ENCODE results near the gene PHLDA2.
"Not testable (repeated sequence)": the region's sequence is repeated elsewhere in the genome, so short reads cannot be mapped to it uniquely, and the experiment has no call there.

PHLDA2 gene

DNA sequence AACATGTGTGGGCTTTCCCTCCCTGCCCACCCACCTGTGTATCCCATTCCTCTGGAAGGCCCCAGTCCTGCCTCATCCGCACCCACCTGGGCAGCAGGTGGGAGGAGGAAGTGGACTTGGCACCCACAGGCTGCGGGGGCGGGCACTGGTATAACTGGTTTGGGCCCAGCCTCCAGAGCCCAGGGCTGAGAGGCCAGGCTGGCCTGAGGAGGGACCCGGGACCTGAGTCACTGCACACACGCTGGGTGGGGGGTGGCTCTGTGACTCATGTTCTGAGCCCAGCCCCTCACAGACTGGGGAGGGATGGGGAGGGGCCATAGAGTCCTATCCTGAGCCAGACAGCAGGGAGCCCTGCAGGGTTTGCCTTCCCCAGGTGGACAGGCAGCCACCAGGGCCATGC lies 16.7 kb downstream of the PHLDA2 start:
- DNase-seq = no peak

DNA sequence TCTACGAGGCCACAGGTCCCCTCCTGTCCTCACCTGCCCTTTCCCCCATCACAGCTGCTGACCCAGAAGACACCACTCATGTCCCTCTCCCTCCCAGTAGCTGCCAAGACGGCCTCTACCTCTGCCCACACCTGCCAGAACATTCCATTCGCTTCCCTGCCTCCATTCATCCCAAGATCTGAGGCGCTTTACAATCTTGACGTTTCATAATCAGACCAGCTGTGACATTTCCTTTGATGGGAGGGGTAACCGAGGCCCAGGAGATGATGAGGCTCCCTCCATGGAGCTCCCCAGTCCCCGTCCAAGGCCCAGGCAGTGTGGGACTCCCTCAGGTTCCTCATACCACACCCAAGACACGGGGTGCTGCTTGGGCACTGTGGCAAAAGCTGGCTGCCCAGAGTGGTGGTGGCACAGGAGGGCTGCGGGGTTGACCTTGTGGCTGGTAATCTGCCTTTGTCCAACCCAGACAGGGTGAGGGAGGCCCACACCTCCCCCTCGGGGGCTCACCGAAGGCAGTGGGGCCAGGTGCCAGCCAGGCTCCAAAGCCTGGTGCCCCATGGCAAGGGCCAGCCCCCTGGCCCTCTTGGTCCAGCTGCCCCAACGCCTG lies 17.3 kb downstream of the PHLDA2 start:
- no peak for DNase-seq

DNA sequence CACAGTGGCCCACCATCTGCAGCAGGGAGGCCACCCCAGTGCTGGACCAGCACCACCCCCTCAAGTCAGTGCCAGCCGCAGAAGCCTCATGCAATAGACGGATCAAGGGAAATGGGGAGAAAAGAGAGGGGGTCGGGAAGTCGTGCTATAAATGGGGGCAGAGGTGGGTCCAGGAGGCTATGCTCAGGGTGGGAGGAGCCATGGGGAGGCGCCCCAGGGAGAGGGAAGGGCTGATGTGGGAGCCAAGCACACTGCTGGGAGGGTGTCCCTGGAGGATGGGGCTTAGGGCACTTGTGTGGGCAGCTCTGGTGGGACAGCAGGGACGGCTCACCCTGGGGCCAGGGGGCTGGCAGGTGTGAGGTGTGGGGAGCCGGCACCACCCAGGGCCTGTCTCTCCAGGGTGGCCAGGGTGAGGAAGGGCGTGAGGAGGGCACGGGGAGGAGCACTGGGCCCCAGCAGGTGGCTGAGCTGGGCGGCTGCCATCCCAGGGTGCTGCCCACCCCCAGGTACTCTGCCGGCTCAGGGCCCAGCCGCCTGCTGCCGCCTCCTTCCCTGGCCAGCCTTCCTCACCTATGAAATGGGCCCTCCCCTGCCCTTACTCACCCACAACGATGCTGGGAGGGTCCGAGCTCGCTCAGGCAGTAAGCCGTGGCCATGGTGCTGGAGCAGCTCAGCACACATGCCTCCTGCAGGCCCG lies 18.0 kb downstream of the PHLDA2 start:
- no peak for DNase-seq

DNA sequence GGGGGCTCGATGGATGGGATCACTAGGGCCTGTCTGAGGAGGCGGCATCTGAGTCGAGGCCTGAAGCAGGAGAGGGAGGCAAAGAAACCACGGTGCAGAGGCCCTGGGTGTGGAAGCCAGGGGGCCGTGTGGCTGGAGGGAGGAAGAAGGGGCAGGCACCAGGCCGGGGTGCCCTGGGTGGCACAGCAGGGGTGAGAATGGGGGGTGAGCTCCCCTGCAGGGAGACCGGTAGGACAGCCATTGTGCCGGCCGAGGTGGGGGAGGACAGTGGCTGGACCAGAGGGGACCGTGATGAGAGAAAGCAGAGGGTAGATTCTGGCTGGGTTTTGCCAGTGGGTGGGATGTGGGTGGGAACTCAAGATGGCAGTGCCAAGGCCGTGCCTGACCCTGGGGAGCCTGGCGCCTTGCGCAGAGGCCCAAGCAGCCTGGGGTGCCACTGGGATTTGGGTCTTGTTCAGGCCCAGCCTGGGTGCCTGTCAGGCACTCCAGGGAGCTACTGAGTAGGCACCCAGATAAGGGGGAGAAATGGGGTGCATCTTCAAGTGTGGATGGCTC lies 18.7 kb downstream of the PHLDA2 start:
- DNase-seq = no peak

DNA sequence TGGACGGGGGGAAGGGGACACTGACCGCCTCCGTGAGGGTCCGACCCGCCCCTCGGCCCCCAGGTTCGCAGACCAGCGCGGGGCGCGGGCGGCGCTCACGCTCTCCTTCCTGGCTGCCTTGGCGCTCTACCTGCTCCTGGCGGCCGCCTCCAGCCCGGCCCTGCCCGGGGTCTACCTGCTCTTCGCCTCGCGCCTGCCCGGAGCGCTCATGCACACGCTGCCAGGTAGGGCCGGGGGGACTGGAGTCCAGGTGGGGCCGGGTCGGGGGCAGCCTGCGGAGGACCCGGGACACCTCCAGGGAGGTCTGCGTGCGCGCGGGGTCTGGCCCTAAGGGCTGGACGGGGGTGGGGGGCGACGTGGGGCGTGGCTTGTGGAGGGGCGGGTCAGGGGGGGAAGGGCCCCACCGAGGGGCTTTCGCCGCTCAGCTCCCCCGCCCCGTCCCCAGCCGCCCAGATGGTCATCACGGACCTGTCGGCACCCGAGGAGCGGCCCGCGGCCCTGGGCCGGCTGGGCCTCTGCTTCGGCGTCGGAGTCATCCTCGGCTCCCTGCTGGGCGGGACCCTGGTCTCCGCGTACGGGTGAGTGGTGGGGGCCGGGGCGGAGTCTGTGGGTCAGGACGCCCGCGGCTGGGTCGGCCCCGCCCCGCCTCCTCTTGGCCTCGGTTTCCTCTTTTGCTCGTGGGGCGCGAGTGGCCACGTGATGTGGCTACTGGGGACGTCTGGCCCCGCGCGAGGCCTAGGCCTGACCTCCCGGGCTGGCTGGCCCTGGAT lies 19.9 kb downstream of the PHLDA2 start:
- DNase-seq = no peak

DNA sequence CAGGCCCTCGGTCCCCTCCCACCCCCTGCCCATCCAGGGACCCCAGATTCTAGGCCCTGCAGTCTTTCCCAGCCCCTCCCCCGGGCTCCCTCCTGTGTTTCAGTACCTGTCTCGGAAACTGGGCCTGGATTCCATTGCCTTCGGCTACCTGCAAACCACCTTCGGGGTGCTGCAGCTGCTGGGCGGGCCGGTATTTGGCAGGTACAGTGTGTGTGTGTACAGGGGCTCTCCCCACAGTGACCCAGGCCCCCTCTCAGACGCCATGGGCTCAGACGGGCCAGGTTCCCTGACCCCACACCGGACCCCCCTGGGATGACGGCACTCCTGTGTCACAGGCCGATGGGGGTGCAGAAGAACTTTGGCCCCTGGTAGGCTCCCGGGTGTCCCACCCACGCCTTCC lies 21.1 kb downstream of the PHLDA2 start:
- no peak for DNase-seq

DNA sequence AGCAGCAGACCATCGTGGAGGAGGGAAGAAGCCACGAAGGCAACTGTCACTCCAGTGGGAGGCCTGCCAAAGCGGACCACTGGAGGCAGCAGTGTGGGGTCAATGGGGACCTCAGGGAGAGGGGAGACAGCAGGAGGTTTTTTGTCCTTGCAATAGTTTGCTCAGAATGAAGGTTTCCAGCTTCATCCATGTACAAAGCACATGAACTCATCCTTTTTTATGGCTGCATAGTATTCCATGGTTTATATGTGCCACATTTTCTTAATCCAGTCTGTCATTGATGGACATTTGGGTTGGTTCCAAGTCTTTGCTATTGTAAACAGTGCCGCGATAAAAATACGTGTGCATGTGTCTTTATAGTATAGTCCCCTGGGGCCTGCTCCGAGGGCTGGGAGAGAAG lies 23.9 kb downstream of the PHLDA2 start:
- not testable (repeated sequence) for DNase-seq

DNA sequence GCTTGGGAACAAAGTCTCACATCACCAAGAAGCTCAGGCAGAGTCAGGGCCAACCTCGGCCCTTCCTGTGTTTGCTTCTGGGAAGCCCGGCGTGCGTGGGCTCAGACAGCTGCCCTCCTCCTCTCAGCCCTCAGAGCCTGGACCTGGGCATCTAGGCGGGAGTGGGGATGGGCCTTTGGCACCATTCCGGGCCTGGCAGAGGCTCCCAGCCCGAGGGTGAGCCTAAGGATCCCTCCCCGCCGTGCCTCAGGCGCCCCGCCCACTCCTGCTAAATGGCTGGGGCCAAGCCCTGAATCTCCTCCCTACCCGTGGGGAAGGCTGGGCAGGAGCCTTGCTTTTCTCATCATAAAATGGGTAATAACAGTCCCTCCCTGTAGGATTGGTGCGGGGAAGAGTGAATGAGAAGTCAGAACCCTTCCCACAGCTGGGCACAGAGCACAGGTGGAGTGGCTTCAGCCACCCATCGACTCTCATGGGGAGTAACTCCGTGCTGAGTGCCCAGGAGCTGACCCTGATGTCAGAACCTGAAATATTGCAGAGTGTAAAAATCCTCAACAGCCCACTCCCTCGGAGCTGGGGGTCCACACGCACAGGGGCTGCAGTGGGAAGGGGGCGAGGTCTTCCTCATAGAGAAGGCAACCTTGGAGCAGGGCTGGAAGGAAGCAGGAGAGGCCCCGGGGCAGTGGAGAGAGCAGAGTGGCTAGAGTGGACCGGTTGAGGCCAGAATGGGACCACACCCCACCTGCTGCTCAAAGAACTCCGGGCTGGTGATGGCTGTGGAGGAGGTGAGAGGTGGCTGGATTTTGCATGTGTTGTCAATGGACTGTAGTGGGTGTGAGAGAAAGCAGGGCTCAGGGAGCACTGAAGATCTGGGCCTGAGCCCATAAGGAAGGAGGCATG lies 24.8 kb downstream of the PHLDA2 start:
- DNase-seq = no peak

DNA sequence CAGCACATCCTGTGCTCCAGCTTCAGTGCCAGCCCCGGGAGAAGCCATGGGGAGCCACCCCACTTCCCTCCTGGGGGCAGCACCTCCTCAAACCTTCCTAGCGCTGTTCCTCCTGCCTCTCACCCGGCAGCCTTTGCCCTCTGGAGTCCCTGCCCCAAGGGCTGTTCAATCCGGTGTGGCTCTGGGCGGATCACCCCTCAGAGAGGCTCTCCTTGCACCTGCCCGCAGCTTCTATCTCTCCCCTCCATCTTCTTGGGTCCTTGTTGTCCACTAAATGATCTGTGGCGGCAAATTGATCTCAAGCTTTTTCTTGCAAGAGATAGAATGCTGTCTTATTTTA lies 25.6 kb downstream of the PHLDA2 start:
- no peak for DNase-seq

DNA sequence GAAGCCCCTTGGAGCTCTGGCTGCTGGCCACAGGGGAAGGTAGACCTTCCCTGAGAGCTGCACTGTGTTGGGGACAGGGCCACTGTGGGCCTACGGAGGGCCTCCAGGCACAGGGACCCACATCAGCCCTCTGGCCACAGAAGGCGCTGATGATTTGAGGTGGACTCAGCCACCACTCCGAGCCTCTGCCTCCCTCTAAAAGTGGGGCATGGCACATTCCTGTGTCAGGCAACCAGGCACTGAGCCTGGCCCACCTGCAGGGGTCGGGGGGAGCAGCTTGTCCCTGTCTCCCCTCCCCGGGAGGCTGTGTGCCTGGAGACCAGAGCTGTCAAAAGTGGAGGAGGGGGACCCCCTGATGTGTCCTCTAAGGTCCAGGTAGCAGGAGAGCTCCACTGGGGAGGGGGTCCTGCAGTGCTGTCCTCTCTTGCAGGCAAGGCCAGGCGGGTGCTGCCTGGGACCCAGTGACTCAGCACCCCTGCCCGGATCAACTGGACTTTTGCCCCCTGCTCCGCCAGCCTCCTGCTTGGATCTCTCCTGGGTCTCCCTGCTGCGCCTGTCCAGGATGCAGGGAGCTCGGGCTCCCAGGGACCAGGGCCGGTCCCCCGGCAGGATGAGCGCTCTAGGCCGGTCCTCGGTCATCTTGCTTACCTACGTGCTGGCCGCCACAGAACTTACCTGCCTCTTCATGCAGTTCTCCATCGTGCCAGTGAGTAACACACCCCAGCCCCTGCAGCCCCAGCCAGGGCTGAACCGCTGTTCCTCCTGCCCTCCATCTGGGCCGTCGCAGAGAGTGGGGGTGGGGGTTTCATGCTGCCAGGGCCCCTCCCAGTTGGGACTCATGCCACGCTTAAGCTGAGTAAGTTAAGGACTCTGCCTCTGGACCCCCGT lies 26.2 kb downstream of the PHLDA2 start:
- no peak for DNase-seq

DNA sequence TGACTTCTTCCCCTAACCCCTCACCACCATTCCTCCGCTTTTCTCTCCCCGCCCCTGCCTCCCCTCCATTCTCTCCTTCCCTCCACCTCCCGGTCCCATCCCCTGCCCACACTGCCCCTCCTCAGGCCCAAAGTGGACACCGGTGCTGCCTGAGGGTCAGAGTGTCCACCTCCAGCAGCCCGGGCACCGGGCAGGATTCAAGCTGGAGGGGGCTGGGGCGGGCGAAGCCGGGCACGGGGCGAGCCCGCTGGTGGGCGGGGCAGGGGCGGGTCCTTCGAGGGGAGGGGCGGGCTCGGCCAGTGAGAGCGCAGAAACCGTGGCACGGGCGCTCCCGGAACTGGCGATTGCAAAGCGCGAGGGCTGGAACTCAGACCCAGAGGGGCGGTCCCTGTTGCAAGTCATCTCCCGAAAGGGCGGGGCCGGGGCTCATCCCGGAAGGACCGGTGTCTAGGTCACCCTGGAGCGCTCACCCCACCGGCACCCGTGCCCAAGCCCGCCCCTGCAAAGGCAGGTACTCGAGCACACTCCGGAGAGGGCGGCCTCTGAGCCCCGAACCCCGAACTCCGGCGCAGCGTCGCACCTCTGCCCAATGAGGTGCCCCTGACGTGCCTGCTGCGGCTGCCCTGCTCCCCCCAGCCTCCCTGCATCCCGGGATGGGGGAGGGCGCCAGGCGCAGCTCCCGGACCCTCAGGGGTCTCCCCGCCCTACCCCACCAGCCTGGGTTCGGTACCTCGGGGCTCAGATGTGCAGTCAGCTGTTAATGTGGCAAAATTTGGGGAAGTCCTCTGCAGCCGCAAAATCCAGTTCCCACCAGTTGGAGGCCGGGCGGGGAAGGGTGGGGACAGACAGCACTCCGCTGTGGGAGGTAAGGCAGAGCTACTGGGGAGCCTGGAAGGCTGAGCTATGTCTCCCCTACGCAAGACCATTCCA lies 27.1 kb downstream of the PHLDA2 start:
- DNase-seq = peak; percentile 79 to 82

DNA sequence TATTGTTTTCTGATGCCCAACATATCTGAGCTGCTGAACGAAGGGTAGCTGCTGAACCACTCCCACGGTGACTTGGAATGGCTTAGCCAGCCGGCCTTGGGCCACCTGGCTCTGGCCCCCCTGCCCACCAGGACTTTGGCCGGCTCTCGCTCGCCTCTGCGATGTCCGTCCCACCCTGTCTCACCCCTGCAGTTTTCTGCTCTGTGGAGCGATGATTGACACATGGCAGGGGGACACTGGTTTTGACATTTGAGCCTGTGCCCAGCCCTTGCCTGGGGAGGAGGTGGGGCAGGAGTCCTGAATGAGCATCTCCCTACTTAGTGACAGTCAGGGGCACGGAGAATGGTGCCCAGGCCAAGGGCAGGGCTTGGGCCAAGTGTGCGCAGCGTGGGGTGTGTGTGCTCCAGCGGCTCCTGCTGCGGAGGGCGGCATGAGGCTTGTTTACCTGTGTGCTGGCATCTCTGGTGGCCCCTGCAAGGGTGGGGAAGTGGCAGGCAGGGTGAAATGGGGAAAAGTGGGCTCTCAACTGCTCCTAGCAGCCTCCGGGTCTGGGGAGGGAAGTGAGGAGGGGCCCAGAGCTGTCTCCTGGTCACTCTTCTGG lies 27.9 kb downstream of the PHLDA2 start:
- DNase-seq = no peak

DNA sequence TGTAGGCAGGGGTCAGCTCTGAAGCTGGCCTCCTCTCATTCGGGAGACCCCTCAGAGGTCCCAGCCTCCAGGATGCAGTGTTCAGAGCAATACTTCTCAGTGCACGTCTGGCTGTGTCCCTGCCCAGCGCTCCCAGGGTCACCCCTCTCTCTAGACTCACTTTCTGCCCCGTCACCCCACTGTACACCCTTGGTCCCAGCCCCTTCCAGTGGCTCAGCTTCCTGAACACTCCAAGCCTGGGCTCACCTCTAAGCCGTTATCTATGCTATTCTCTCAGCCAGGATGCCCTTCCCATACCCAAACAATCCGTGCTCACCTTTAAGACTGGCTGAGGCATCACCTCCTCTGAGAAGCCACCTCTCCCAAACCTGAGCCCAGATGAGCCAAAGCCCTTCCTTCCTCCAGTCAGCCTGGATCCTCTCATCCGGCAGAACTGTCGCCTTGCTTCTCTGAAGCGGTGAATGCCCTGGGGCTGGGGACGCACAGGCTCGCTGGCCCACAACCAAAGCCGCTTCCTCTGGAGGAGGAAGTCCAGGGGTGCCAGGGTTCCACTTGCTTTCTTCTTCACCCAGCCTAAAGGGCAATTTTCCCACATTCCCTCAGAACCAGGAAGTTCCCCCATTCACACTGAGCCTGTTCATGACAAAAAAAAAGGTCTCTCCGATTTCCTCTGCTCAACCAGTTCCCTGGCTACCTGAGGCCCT lies 30.0 kb downstream of the PHLDA2 start:
- no peak for DNase-seq

DNA sequence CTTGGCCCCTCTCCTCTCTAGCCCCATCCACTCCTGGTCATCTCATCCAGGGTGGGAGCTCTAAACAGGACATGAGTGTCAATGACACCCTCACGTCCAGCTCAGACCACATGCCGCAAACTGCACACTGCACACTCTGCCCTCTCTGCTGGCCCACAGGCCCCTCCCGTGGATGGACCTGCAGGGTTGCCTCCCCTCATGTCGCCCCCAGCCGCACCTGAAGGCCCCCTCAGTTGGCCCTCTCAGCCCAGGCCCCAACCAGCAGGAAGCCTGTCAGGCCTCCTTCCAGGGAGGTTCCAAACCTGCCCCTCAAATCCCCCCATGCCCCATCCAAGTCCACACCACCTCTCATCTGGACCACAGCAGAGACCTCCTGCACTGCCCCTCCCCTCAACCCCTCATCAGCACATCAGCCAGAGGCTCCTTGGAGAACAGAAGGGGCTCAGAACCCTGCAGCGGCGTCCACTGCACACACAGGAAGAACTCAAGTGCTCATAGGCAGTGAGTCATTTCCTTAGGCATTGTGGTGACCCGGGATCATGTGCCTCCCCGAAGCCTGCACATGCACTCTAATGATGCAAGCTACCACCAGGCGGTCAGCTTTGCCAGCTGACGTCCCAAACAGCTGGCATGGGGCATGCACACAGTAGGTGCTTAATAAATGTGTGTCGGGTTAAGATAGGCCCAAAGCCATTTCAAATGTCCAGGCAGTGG lies 30.7 kb downstream of the PHLDA2 start:
- peak in 1 of 2 experiments; percentile 34 for DNase-seq

DNA sequence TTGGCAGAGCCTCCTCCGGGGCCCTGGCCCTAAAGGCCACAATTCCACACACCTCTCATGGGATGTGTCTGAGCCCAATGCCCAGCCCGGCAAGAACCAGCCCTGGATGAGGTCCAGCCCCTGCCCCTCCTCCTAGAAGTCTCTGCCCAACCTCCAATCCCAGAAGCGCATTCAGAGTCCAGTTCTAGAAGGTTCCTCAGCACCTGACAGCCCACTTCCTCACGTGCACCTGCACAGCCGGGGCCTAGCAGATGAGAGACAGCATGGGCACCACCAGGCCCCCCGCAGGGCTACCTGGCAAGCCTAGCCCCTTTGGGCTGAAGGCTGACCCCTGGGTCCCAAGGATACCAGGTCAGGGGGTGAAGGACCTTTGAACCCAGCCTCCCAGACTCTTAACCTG lies 32.2 kb downstream of the PHLDA2 start:
- no peak for DNase-seq

DNA sequence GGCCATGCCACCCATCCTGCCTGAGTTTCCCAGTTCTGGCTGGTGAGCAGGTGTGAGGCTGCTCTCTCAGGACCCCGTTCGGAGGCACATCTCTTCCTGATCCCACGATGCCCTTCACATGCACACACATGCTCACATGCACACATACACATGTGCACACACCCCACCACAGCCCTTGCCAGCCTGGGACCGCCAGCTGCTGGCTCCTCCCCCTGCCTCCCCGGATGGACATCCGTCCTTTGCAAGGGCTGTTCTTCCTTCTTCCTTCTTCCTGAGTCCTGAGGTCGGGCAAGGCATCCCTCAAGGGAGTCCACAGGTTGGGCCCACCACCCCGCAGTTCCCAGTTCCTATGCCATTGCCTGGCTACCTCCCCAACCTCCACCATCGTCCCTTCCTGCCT lies 33.2 kb downstream of the PHLDA2 start:
- DNase-seq = no peak

DNA sequence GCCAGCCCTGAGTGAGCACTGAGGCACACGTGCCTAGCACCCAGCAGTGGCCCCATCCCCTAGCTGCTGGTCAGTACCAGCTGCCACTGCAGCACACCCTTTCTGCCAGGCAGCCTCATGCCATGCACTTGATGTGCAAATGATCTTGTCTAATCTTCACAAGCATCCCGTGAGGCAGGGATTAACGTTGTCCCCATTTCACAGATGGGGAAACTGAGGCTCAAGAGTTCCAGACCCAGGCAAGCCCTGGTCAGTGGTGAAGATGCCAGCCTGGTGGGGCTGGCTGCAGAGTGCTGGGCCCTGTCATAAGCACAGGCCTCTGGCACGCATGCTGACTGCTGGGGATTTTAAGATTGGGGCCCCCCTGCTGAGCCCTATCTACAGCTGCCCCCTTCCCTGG lies 35.3 kb downstream of the PHLDA2 start:
- DNase-seq = no peak

DNA sequence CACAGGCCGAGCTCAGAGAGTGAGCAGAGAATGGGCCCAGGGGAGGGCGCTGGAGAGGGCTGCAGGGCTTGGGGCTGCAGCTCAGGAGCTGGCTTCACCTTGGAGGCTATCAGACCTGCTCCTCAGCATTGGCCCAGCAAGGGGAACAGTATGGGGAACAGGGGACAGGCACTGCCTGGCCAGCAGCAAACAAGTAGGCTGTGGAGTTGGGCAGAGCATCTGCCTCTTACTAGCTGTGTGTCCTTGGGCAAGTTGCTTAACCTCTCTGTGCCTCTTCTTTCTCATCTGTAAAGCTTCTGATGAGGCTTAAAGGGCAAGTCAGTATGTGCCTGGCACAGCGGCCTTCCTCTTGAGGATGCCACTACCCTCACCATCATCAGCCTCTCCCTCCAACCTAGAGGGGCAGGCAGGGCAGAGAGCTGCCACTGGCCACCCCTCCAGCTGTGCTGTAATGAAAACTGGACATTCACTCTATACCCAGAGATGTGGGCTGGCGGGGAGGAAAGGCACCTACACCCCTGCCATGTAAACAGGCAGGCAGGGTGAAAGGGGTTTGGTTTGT lies 36.2 kb downstream of the PHLDA2 start:
- DNase-seq = no peak

Data from activated CD4-positive, alpha-beta T cell treated with anti-CD3 and anti-CD28 coated beads, Interleukin-2, amount 50 U/mL, for 4 hours (primary cell).